GM18870 (cell line): ENCODE measurements around the gene PHF23.
A peak's percentile ranks its signal among the peaks of the same experiment; 100 is the strongest.

Experiments
- ATAC-seq: cut with Tn5 transposase; IDR thresholded peaks from one replicate; pipeline ENCODE4 v1.9.1; 2021; ENCODE audit warnings: moderate library complexity; ENCODE audit not compliant: unreplicated experiment

PHF23 gene

DNA sequence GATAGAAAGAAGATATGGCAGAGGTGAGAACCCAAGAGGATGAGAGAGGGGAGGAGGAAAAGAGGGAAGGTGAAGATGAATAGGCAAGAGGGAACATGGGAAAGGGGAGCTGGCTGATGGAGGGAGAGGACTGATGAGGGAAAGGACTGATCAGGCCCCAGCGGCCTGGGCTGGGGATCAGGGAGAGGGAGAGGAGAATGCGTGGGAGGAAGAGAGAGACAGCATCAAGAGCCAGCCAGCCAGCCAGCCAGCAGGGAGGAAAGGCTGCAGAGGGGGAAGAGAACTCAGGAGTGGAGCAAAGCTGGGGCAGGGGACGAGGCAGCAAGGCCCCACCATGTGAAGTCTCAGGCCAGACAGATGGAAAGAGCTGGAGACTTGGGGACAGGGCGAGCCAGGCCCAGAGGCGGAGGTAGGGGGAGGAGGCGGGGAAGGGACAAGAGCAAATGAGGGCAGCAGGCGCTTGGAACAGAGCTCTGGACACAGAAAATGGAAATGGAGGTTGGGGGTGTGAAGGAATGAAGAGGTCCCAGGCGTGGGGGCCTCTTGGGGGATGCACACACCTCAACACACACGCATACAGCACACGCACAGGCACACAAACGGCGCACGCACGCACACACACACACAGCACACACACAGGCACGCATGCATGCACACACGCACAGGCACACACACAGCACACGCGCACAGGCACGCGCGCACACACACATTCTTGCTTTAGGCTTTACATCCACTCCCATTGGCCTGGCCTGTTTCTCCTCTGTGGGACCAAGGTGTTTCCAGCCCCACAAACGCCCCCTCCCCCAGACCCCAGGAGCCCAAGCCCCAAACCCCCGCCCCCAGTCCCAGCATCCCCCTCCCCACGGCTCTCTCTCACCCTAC is 31.9 kb downstream of the PHF23 start:
- no peak for ATAC-seq

DNA sequence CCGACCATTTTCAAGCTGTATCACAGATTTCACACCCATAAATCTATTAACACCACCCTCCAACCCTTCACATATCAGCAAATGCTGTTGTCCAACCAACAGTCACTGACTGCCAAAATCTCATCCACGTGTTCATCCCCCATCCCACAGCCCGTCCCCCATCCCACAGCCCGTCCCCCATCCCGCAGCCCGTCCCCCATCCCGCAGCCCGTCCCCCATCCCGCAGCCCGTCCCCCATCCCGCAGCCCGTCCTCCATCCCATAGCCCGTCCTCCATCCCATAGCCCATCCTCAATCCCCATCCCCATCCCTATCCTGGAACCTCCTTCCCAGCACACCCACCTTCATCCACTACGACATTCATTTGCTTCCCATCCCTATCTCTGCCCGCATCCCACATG is 33.7 kb downstream of the PHF23 start:
- ATAC-seq = no peak

DNA sequence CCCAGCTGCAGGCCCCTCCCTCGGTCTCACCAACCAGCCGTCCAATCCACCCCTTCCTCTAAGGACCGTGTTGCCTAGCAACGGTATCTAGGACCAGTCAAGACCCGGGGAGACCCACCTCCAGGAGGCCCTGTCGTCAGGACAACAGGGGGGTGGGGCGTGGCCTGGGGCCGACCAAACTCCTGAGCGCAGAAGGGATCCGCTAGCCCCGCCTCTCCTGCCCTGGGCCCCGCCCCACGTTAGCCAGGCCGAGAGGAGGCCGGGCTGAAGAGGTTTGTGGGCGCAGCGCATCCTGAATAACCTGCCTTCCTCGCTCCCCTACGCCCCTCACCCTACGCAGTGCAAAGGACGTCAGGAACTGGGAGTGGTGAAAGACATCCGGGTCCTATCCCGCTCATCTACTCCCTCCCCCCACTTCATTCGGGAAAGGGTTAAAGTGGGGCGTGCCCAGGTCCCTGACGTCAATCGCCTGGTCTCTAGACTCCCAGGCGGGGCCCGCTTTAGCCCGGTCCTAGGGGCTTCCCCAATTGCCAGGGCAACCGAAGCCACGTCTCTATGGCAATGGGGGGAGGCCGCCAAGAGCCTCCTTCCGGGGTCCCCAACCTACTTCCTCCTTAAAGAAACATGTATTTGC is 34.3 kb downstream of the PHF23 start:
- peak; percentile 56 for ATAC-seq

DNA sequence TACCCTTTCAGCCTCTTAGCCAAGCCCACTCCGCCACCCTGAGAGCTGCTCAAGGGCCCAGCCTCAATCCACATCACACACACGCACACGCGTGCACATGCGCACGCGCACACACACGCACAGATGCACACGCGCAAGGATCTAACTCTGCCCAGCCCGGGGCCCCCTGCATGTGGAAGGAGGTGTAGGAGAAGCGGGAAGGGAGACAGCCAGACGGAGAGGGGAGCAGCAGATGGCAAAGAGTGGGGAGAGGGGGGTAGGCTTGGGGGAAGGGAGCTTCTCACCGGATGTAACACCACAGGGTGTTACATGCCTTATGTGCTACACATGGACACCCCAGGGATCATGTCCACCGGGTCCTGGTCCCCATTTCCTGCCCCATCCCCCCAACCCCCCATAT is 34.9 kb downstream of the PHF23 start:
- ATAC-seq = no peak

DNA sequence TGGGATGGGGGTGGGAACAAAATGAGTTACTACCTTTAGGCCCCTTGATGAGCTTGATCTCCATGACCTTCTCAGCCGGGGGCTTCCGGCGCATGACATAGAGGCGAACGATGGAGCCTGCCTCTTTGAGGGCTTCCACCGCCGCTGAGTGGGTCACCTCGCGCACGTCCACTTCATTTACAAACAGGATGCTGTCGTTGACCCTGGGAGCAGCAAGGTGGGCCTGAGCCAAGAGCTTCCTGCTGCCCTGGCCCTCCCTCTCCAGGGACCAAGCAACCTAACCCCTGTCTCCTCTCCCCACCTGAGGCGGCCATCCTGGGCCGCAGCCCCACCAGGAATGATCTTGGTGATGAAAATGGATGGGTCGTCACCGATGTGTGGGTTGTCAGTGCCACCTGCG is 35.9 kb downstream of the PHF23 start:
- no peak for ATAC-seq

DNA sequence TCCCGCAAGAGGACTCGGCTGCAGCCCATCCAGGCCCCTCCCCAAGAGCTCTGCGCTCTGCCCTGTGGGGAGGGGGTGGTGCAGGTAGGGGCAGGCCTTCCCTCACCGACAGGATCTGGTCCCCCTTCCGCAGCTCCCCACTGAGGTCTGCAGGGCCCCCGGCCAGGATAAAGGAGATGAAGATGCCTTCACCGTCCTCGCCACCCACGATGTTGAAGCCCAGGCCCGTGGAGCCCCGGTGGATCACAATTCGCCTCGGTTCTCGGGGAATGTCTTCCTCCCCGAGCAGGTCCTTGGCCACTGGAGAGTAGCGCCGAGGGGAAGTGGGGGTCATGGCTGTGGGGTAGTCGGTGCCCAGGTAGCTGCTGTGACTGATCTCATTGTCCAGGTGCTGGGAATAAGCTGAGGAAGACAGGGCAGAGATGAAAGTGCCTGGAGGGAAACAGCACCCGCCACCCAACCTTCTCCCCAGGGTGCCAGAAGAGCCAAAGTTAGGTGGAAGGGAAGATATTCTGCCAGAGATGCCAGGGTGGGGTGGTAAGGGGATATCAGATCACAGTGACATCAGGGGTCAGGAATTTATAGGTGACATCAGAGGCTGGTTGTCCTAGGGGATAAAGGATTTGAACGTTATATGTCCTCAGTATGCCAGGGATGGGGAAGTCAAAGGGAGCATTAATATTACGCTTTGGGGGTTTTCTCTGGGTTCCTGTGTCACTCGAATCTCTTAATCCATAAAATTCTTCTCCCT is 42.4 kb downstream of the PHF23 start:
- no peak for ATAC-seq

DNA sequence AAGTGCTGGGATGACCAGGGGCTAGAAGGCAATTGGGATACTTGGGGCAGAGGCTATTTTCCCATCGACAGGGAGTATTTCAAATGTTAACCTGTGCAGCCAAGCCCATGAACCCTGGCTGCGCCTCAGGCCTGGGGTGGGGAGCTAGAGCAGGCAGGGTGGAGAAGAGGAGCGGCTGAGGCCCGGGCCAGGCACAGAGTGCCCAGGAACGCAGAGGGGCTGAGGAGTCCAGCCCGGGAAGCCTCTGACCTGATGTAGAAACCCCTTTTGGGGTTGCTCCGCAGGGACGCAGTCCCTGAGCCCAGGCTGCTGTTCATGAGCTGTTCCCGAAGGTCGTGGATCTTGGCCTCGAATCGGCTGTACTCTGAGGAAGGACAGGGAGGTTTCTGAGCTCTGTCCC is 43.3 kb downstream of the PHF23 start:
- no peak for ATAC-seq

DNA sequence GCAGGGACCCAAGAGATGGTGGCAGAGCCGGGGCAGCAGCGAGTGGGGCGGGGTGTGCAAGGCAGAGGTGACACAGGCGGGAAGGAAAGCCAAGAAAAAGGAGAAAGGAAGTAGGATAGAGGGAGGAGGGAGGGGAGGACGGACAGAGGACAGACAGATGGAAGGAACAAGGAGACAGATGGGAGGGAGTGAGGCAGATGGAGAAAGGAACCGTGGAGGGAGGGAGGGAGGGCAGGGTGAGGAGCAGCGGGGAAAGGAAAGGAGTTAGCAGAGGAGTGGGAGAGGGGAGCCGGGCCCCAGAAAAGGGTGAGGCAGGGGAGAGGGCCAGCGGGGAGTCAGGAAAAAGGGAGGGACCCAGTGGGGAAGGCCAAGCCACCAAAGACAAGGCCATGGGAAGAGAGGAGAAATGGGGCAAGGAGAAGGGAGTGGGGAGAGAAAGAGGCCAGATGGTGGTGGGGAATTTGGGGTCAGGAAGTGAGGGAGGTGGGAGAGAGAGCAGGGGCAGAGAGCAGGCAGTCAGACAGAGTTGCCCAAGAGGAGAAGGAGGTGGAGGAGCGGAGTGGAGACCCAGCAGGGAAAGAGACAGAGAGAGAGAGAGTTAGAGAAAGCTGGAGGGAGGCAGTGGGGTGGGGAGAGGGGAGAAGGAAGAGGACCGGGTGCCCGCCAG is 46.9 kb downstream of the PHF23 start:
- no peak for ATAC-seq

DNA sequence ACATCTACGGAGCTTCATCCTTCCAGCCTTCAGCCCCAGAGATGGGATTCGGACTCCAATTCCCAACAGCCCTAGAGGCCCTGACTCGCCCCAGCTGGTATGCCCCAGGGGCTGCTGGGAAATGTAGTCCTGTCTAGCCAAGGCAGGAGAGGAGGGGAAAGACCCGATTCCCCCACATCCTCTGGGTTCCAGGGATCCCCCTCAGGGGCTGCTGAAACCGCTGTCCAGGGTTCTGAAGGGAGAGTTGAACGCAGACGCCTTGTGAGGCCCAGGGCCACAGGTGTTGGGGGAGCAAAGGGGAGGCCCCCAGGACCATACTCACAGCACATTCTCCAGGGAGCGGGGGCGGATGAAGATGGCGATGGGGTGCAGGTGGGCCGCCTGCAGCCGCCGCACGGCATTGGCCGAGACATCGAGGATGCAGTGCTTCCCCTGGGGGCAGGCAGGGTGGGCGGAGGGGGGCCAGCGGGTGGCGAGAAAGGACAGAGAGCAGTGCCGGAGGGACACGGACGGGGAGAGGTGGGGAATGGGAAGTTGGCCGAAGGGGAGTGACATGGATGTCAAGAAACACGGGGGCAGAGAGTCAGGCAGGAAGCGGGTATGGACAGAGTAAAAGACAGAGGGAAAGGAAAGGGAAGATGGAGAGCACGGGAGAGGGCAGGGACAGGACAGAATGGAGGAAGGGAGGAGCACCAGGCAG is 47.5 kb downstream of the PHF23 start:
- ATAC-seq = no peak

DNA sequence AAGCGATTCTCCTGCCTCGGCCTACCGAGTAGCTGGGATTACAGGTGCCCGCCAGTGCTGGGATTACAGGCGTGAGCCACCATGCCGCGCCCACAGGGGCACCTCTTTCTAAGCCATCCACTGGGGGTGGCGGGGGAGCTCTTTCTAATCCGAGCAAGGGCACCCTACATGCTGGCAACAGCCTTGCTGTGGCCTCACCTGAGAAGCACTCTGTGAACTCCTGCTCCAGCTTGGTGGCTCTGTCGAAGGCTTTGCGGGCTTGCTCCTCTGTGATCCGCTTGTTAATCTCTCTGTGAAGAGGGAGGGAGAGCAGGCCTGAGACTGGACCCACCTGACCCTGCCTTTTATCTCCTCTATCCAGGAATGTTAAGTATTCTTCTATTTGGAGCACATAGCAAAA is 48.2 kb downstream of the PHF23 start:
- no peak for ATAC-seq

DNA sequence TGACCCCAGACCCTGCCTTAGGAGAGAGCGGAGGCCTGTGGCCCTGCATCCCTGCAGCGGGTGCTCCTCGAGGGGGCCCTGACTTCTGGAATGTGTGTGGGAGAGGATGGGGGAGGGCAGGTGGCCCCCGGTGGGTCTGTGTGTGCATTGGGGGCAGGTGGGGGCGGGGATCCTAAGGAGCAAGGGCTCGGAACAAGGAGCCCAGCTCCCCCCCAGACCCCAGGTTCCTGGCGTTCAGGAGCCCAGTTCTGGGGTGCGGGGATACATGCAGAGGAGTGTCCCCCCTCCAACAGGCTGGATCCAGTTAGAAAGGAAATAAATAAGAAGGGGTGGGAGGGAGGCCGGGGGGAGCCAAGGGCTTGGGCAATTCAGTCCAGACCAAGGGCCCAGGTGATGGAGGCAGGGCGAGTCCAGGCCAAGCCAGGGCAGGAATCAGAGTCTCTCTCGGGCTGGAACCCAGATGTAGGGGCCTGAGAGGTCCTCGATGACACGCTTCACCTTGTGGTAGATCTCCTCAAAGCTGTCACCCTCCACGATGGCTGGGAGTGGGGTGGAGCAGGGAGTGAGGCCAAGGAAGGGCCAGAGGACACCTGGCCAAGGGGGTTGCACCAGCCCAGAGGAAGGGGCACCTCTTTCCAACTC is 48.9 kb downstream of the PHF23 start:
- ATAC-seq = no peak

DNA sequence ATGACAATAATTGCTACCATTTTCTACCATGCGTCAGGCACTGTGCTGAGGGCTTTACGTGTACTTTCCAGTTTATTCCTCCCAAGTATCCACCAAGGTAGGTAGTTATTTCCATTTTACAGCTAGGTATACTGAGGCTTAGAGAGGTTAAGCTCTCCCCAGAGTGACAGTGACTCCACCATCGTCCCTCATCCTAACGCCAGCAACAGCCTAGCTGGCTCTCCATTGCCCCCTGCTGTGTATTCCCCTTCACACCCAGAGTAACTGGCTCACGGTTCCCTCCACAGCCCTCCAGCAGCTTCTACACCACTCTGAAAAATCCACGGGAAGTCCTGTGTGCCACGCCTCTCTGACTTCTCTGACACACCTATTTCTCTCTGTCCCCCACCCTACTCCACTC is 53.0 kb downstream of the PHF23 start:
- no peak for ATAC-seq
